GM19035 (cell line): ENCODE measurements around the gene CCDC6.
"Not testable (repeated sequence)": the region's sequence is repeated elsewhere in the genome, so short reads cannot be mapped to it uniquely, and the experiment has no call there.

ENCODE experiments used
- ATAC-seq: cut with Tn5 transposase; IDR thresholded peaks from one replicate; pipeline ENCODE4 v1.9.1; 2021; ENCODE audit not compliant: unreplicated experiment

The CCDC6 gene

GRCh38 chr10:59881640-59882039, 24.7 kb downstream of the CCDC6 start:
- no peak for ATAC-seq

GRCh38 chr10:59880971-59881510, 25.3 kb downstream of the CCDC6 start:
- ATAC-seq: peak; percentile 56

GRCh38 chr10:59880019-59880717, 26.2 kb downstream of the CCDC6 start:
- no peak for ATAC-seq

- ATAC-seq: peak; percentile 28
These were observed 26.9 kb downstream of the CCDC6 start for GRCh38 chr10:59879363-59879913.

- no peak for ATAC-seq
These were observed 27.4 kb downstream of the CCDC6 start for GRCh38 chr10:59878915-59879314.

- ATAC-seq: no peak
These were observed 28.1 kb downstream of the CCDC6 start for GRCh38 chr10:59878289-59878688.

GRCh38 chr10:59877191-59877671, 29.1 kb downstream of the CCDC6 start:
- no peak for ATAC-seq

GRCh38 chr10:59876695-59877094, 29.7 kb downstream of the CCDC6 start:
- no peak for ATAC-seq

GRCh38 chr10:59876208-59876607, 30.1 kb downstream of the CCDC6 start:
- ATAC-seq: not testable (repeated sequence)

- peak; percentile 47 for ATAC-seq
These were observed 32.5 kb downstream of the CCDC6 start for GRCh38 chr10:59873896-59874295.

GRCh38 chr10:59872892-59873463, 33.4 kb downstream of the CCDC6 start:
- no peak for ATAC-seq

GRCh38 chr10:59870152-59870551, 36.2 kb downstream of the CCDC6 start:
- ATAC-seq: no peak

- no peak for ATAC-seq
These were observed 36.8 kb downstream of the CCDC6 start for GRCh38 chr10:59869594-59869940.

- ATAC-seq: no peak
These were observed 37.4 kb downstream of the CCDC6 start for GRCh38 chr10:59868696-59869593.

- ATAC-seq: no peak
These were observed 38.8 kb downstream of the CCDC6 start for GRCh38 chr10:59867590-59867989.

- peak; percentile 82 for ATAC-seq
These were observed 41.3 kb downstream of the CCDC6 start for GRCh38 chr10:59865101-59865500.

GRCh38 chr10:59864141-59864962, 42.0 kb downstream of the CCDC6 start:
- ATAC-seq: no peak

GRCh38 chr10:59859570-59859969, 46.8 kb downstream of the CCDC6 start:
- ATAC-seq: no peak

- ATAC-seq: no peak
These were observed 48.4 kb downstream of the CCDC6 start for GRCh38 chr10:59857921-59858320.

GRCh38 chr10:59857049-59857448, 49.3 kb downstream of the CCDC6 start:
- no peak for ATAC-seq
